Pancreas (tissue), 10 donors: ENCODE measurements around the gene C22orf31. TPM values are rescaled to one million over a fixed set of nuclear protein-coding genes. Genes with fewer than 3 reads are reported as not detected.

Experiments used
- ATAC-seq, 4 donors: fragments of 200-7000 bp; cut with Tn5 transposase; one replicate each; pipeline versions ENCODE4 v1.8.0 to v1.9.1; 2020; ENCODE audit warnings: mild to moderate bottlenecking in 4 of 4, moderate library complexity in 4 of 4
- DNase-seq, 6 donors: peaks; one replicate each; pipeline ENCODE4 v3.0.0-alpha.2; 2020
- FAIRE-seq: peaks from 2 replicates; lab custom pipeline; 2012; peaks lifted over from hg19 to GRCh38; lab: Jason Lieb, UNC
- H3K27ac ChIP-seq, 4 donors: fragments of 200-600 bp; sonication (generic); 1 replicate in 3 of 4; 2 replicates in 1 of 4; pipeline versions ENCODE4 v1.5.0 to v1.8.0; 2020
- H3K27me3 ChIP-seq, 4 donors: fragments of 200-600 bp; one replicate each; pipeline ENCODE4 v1.8.0; 2021
- H3K36me3 ChIP-seq, 3 donors: fragments of 200-600 bp; sonication (generic) in 1 of 3; one replicate each; pipeline versions ENCODE4 v1.5.0 to v1.8.0; 2020 to 2021
- H3K4me1 ChIP-seq, 3 donors: fragments of 200-600 bp; one replicate each; pipeline ENCODE4 v1.8.0; 2021
- H3K4me3 ChIP-seq, 4 donors: fragments of 200-600 bp; sonication (generic) in 2 of 4; one replicate each; pipeline versions ENCODE4 v1.5.0 to v1.8.0; 2020 to 2021
- H3K9me3 ChIP-seq, 4 donors: fragments of 200-600 bp; one replicate each; pipeline ENCODE4 v1.8.0; 2021
- CTCF ChIP-seq, 4 donors: fragments of 200-600 bp; sonication (generic) in 3 of 4; IDR thresholded peaks; one replicate each; pipeline versions ENCODE4 v1.5.0 to v1.8.0; 2021; ENCODE audit warnings: antibody characterized with exemption in 4 of 4
- WGBS, 2 donors: extraction: QIAGEN DNeasy Blood & Tissue Kit; methylation state at CpG; one replicate each; pipeline ENCODE4 v1.1.7; 2013; 5-methylcytosine and 5-hydroxymethylcytosine counted together
- intact Hi-C, 3 donors: fragments of 100-400 bp; cut with DNase I; formaldehyde crosslinking; loops; one replicate each; pipeline versions ENCODE4 v1.11.1 to v1.14.2; 2022
- polyA plus RNA-seq, 2 donors: library from polyadenylated mRNA; stranded (reverse); fragments of 200-250 nt; gene quantifications; one replicate each; pipeline ENCODE4 v1.2.3, GENCODE V29; 2013
- total RNA-seq, 6 donors: library from RNA; stranded (reverse); fragmentation: NEBNext Ultra II Directional in 4 of 6; extraction: Animal tissue kit (Norgen Biotek cat#: 25700) in 4 of 6; gene quantifications; one replicate each; pipeline versions ENCODE4 v1.2.1 to v1.2.4, GENCODE V29; 2021 to 2023
- donor health status: healthy with polysubstance abuse.
- donor health status: DM: no; HTN: no; CAD: no; lungs with moderate emphysema.
- donor health status: DM: no; HTN: no; CAD: no.
- donor health status: control.
- donor health status: control.
- donor health status: Bipolar disorder and iron deficiency.
- donor health status: DM: yes; HTN: yes; CAD: no.
- donor health status: DM: no; HTN: no; CAD: no.
- donor health status: DM: no; HTN: no; CAD: no.
- donor health status: DM: yes; HTN: yes; CAD: no.

The C22orf31 gene
- total and polyA plus RNA-seq, 8 donors, result 0.16 TPM; not detected in 7

DNA sequence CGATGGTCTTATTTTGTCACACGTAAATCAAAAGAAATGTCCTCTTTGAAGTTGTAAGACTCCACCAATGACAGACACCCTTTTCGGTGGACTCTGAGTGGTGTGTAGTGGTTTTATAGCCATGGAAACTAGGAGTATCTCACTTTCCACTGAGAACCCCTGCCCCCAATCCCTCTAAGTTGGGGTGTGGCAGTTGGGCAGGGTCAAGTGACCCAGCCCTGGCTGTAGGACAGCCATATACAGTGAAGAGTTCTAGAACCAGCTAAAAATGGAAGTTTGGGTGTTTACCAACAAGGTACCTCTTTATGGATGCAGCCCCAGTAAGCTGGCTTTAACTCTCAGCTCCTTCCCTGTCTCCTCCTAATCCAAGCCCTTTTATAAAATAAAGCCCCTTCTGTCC lies 5.2 kb downstream of the C22orf31 start:
- DNase-seq (no peak), FAIRE-seq (no peak), ATAC-seq (no peak)
- no peak for TF ChIP-seq CTCF (IDR thresholded peaks at IDR 0.05)
- intact Hi-C loops, result loop anchor here in 1 of 3 donors (10.0 kb wide), 1 partner anchor 88 kb away; no protein-coding TSS in a partner anchor
- 97 to 100% methylated on average over 3 of the region's 3 CpGs for WGBS, 2 donors
- Histone ChIP-seq H3K36me3 (no peaks in the 10 kb centered on the region), H3K27me3 (no peaks in the 10 kb centered on the region), H3K4me1 (no peaks in the 10 kb centered on the region), H3K4me3 (no peak overlapping the region), H3K9me3 (no peaks in the 10 kb centered on the region), H3K27ac (no peak overlapping the region)

- no peak for ATAC-seq
- Histone ChIP-seq H3K4me3 (no peak overlapping the region), H3K27ac (no peak overlapping the region), H3K36me3 (peaks cover 0 to 3% (median 1%) of the 10 kb centered on the region in 3 donors), H3K4me1 (no peaks in the 10 kb centered on the region), H3K9me3 (no peaks in the 10 kb centered on the region), H3K27me3 (no peaks in the 10 kb centered on the region)
- DNase-seq, result no peak
- TF ChIP-seq CTCF (IDR thresholded peaks at IDR 0.05), result no peak
- intact Hi-C loops, result loop anchor here in 1 of 3 donors (10.0 kb wide), 1 partner anchor 89 kb away; no protein-coding TSS in a partner anchor
- 78 to 85% methylated on average over 14 of the region's 14 CpGs for whole genome bisulfite sequencing, 2 donors
- FAIRE-seq, result no peak
Measured at GRCh38 chr22:29055192-29055830, 6.3 kb downstream of the C22orf31 start.

- no peak for DNase-seq
- H3K27me3 ChIP-seq, result no peaks in the 10 kb centered on the region
- ATAC-seq, result no peak
- WGBS, 2 donors, result 77 to 83% methylated on average over 10 of the region's 10 CpGs
- no peak overlapping the region for H3K27ac ChIP-seq
- intact Hi-C loops, result loop anchor here in 1 of 3 donors (10.0 kb wide), 1 partner anchor 90 kb away; no protein-coding TSS in a partner anchor
- no peaks in the 10 kb centered on the region for H3K4me1 ChIP-seq
- H3K36me3 ChIP-seq, result peaks cover 0 to 13% (median 10%) of the 10 kb centered on the region in 3 donors
- no peaks in the 10 kb centered on the region for H3K9me3 ChIP-seq
- no peak for TF ChIP-seq CTCF (IDR thresholded peaks at IDR 0.05)
- no peak overlapping the region for H3K4me3 ChIP-seq
- FAIRE-seq, result no peak
Measured at GRCh38 chr22:29054251-29054767, 7.3 kb downstream of the C22orf31 start.

DNA sequence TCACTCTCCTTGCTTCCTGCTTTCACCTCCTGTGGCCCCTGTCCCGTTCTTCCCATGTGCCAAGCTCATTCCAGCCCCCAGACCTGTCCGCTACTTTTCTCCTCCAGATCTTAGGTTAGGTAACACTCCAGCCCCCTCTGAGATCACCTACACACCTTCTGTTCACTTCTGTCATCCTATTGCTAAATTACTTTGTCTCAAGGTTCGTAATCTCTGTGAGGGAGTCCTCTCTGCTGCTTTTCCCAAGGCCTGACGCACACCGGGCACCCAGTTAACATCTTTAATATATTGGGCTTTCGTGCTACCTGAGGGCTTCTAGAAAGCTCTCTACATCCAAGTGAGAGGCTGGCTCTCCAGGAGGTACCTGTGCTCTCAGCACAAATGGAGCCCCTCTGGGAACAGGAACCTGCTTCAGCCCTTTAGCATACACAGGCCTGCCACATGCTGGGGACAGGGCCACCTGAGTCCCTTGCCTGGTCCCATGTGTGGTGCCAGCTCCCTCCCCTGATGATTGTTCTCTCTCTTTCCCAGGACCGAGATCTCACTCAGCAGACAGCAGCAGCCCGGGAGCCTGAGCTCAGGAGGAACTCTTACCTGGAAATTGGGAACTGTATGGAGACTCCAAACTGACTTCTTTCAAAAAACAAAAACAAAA lies 8.5 kb downstream of the C22orf31 start:
- 94 to 95% methylated on average over 8 of the region's 8 CpGs for WGBS, 2 donors
- ATAC-seq (no peak), FAIRE-seq (no peak), DNase-seq (no peak)
- Histone ChIP-seq H3K4me1 (no peaks in the 10 kb centered on the region), H3K27ac (no peak overlapping the region), H3K4me3 (no peak overlapping the region), H3K36me3 (peaks cover 0 to 19% (median 18%) of the 10 kb centered on the region in 3 donors), H3K9me3 (no peaks in the 10 kb centered on the region), H3K27me3 (no peaks in the 10 kb centered on the region)
- no peak for TF ChIP-seq CTCF (IDR thresholded peaks at IDR 0.05)
- intact Hi-C loops, result loop anchor here in 1 of 3 donors (10.0 kb wide), 1 partner anchor 92 kb away; no protein-coding TSS in a partner anchor
